DND-41 (cell line): Measurements from ENCODE around the gene CYRIA.

Source experiments
- CTCF ChIP-seq: IDR thresholded peaks from 2 replicates; pipeline ENCODE4 v1.5.1; 2012; ENCODE audit warnings: borderline replicate concordance, low read length, moderate library complexity, mild to moderate bottlenecking; ENCODE audit not compliant: poor library complexity, severe bottlenecking; ENCODE audit errors: extremely low read depth
- EZH2 ChIP-seq: IDR thresholded peaks from 3 replicates; pipeline ENCODE4 v1.6.1; 2012; ENCODE audit warnings: borderline replicate concordance, low read depth, mild to moderate bottlenecking, moderate library complexity, low read length, inconsistent platforms; ENCODE audit not compliant: severe bottlenecking

GRCh38 chr2:16641509-16641908, 24.1 kb downstream of the CYRIA start:
- TF ChIP-seq CTCF (no peak), EZH2 (no peak)
